CD4-positive, alpha-beta T cell treated with Interleukin-17A for 4 hours (primary cell): ENCODE results near the gene TXLNB.

Experiments
- DNase-seq: peaks from one replicate; pipeline ENCODE4 v3.0.0-alpha.2; 2020; ENCODE audit warnings: mixed read lengths

TXLNB gene

DNA sequence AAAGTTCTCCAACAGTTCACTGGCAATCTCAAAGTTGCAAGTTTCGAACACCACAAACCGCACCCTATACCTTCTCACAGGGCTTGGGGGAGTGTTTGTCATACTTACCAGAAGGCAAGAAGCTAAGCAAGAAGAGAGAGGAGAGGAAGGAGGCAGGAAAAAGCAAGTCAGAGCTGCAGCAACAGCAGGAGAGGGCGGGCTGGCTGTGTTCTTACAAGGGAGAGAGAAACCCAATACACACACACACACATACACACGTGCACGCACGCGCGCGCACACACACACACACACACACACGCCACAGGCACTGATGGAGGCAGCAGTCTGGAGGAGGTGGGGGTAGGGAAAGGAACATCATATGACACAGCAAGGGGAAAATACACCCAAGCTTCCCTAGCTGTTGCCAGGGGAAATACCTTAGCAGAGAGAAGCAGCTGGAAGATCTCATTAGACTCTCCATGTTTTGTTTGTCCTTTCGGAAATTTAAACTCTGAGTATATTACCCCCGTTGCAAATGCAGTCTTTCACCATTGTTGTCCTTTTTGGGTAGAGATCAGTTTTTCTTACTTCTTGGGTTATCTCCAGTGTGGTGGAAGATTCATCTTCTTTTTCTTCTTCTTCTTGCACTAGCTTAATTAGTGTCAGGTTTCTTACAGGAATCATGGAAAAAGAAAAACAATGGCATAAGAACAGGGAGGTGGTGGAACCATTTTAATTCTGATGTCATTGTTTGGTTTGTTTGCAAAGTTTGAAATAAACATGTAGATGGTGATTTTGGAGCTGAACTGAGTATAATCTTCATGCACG, at the start of gene TXLNB:
Gene TXLNB (minus strand): TSS at position 186 of the 807 bp plus-strand sequence. CDS start 3,099 bp downstream, outside the sequence.
- peak; percentile 85 for DNase-seq

GRCh38 chr6:139341060-139341459, 49.3 kb upstream of the TXLNB start:
- DNase-seq, result no peak

GRCh38 chr6:139338795-139339194, 47.0 kb upstream of the TXLNB start:
- DNase-seq, result no peak

DNA sequence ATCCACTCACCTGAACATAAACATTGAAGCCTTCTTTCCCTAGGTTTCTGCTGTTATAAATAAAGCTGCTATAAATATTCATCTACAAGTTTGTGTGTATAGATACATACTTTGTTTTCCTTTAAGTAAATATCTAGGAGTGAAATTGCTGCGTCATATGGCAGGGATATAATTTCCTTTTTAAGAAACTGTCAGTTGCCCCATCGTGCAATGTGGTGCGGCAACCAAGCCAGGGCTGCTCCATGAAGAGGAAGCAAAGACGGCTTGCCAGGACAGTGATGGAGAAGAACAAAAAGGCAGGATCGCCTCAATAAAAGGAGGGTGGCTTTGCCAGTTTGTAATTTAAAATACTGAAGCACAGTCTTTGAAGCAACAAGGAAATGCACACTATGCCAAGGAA, 46.0 kb upstream of the TXLNB start:
- no peak for DNase-seq

DNA sequence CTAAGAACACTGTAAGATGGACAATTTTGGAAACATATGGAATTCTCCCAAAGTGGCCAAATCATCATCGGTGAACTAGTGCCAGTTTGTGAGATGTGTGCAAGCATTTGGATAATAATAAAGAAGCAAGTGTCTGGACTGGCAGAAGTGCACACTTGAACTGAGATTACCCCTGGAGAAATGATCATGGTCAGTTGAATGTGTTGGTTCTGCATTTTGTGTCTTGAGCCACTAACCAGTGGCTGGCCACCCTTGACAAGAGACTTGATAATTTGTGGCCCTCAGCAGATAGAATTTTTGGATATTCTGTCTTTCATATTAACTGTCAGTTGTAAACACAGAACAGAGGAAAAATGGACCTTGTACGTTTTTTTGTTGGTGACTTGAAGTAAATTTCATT, 45.2 kb upstream of the TXLNB start:
- no peak for DNase-seq

- DNase-seq, result peak; percentile 11
These were observed 44.7 kb upstream of the TXLNB start for GRCh38 chr6:139336488-139336887.

DNA sequence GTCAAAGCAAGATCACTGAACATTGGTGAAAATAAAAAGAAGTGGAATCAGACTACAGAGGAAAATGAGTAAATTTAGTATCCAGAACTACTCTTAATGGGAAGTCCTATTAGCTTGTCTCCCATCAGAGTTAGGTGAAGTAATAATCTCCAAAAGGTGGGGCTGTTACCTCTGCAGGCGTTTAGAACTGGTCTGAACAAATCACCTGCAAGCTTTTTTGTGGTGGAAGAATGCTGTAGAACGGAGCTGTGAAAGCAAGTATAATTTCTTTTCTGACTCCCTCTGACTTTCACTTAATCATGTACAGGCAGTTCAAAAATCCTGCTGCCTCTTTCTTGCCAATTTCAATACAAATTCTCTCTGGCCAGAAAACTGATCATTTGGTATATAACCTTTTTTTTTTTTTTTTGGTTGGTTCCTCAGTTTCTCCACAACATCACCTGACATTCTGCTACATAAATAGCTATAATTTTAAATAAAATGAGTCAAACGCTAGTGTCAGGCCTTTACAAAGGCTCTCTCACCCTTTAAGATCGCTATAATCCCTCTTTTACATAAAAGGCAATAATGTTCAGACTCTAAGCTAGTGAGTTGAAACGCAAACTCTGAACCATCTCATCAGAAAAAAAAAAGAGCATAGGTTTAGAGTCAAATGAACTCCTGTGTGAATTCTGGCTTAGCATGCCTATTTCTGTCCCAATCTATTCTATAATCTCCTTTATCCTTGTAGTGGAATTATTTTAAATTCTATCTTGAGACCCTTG, 43.8 kb upstream of the TXLNB start:
- no peak for DNase-seq

- no peak for DNase-seq
These were observed 43.1 kb upstream of the TXLNB start for GRCh38 chr6:139334806-139335446.

- DNase-seq, result no peak
These were observed 39.2 kb upstream of the TXLNB start for GRCh38 chr6:139330826-139331500.

GRCh38 chr6:139330306-139330705, 38.5 kb upstream of the TXLNB start:
- no peak for DNase-seq

GRCh38 chr6:139329224-139329623, 37.4 kb upstream of the TXLNB start:
- DNase-seq, result no peak

DNA sequence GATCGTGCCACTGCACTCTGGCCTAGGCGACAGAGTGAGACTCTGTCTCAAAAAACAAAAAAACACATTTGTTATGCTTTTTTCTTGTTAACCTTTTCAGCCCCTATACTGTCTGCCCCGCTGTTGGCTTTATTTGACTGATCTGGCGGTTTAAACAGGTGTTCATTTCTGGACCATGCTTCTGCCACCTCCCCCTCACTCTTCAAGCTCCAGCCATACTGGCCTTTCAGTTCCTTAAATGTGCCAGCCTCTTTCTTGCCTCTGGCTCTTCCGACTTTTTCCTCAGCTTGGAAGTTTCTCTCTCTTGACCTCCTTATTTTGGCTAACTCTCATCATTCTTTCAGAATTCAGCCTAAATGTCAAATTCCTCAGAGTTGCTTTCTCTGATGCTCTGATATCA, 35.2 kb upstream of the TXLNB start:
- DNase-seq, result no peak

GRCh38 chr6:139325686-139326085, 33.9 kb upstream of the TXLNB start:
- DNase-seq, result no peak

DNA sequence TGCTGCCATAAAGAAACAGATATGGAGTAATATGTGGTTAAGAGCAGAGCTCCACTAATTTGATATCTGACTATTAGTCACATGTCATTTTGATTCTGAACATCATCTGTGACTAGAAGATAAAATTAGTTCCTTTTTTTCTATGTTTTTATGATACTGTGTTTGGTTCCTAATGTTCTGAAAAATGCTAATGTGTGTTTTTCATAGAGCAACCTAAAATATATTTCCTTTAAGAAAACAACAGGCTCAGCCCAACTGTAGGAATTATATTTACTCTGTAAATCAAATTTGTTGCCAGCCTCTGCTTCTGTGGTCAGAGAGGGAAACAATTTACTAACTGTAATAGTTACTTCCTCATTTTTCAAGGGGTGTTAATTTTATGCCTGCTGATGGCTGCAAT, 33.3 kb upstream of the TXLNB start:
- no peak for DNase-seq

- DNase-seq, result no peak
These were observed 32.4 kb upstream of the TXLNB start for GRCh38 chr6:139324301-139324555.

DNA sequence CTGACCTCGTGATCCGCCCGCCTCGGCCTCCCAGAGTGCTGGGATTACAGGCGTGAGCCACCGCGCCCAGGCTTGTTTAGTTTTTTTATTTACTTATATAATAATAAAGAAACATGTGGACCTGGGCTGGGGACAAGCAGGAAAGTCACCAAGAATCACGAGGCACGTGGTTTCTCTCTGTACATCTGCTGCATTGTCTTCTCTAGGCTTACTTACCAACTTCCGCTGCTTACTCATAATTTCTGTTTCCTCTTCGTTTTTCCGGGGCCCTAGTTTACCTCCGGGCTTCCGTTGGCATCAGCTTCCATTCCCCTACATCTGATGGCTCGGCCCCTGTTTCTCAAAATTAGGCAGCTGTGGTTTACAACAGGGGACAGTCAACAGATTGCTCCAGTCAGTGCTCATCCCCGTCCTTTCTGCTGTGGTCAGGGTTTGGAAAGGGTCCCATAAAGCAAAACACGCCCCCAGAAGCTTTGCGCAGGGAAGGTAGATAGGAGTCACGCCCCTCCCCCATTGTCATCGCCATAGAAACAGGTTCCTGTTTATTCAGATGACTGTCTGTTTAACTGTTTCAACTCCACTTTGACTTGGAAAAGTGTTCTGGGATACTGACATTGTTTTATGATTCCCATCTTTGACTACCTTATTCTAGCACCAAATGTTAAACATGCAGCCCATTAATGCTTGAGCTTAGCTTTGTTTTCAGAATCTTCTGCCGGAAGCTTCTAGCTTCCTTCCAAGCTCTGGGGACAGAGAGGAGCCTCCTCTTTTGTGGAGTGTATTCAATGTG, 31.9 kb upstream of the TXLNB start:
- peak; percentile 85 for DNase-seq

GRCh38 chr6:139320081-139320480, 28.3 kb upstream of the TXLNB start:
- no peak for DNase-seq

DNA sequence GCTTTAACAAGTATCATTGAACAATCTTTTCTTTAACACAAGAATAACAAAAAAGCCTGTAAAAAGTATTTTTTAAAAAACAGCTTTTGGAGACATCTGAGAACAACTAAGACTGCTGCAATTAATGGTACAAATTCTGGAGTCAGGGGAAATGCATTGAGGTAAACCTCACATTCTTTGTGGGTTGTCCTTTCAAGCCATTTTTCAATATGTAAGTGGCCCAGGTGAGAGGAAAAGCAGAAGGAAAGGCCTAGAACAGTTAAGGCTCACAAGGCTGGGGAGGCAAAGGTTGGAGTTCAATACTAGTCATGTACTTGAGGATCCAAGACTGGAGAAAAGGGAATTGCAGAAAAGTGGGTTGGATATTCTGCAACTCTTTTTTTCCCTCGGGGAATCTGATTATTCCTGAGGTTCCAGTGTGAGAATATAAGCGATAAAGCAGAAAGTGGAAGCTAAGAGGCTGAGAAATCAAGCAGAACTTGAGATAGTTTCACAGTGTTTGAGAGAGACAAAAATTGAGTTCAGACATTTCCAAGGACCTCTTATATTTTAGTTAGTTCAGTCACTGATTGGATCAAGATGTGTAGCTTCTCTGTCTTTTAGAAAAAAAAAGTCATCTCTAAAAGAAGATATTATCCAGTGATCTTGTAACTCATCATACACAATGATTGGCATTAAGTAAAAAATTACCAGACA, 25.0 kb upstream of the TXLNB start:
- DNase-seq, result no peak

DNA sequence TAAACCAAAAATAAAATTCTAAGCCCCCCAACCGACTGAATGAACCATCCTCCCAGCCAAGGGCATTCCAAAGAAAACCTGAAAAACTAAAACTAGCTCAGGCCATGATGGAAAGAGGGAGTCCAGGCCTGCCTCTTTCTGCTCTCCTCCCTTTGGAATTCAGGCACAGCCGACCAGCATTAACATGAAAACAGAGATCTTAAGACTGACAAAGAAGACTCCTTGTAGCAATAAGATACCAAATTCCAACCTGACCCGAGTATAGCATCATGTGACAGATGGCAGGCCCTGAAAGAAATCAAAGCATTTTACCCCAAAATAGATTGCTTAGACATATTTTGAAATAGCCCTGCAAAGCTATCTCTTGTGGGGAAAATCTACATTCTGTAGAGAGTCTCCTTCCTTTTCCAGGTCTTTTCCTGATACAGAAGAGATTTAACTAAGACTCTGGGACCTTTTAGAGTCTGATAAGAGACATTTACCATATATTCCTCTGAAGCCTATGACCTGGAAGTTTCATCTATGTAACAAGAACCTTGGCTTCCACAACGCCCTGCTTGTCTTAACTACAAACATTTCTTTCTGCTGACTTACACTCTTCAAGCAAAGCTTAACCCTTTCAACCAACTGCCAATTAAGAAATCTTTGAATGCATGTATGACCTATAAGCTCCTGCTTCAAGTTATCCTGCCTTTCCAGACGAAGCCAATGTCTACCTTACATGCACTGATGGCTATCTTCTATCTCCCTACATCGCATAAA, 22.2 kb upstream of the TXLNB start:
- DNase-seq, result no peak

GRCh38 chr6:139313229-139313628, 21.4 kb upstream of the TXLNB start:
- DNase-seq, result no peak

- DNase-seq, result no peak
These were observed 20.0 kb upstream of the TXLNB start for GRCh38 chr6:139311831-139312230.
